MCF 10A (cell line): ENCODE measurements around the gene MYO15B. TPM values are rescaled to one million over a fixed set of nuclear protein-coding genes. Genes with fewer than 3 reads are reported as not detected.

Experiments
- BruUV-seq: library from RNA; stranded (reverse); fragments of 400-500 nt; replicated peaks from 2 replicates; lab custom pipeline; 2021; lab: Mats Ljungman, UMichigan
- CTCF ChIA-PET: fragments of 300-600 bp; sonication (Branson Sonifier 250); formaldehyde crosslinking; extraction: SDS; loops from one replicate; lab custom pipeline; 2021; ENCODE audit warnings: antibody characterized with exemption, inconsistent platforms; lab: Yijun Ruan, JAX
- POLR2A ChIA-PET: fragments of 300-600, 350-650 bp; sonication (Branson Sonifier 250); formaldehyde crosslinking; extraction: SDS; loops from one replicate; lab custom pipeline; 2020; ENCODE audit warnings: antibody characterized with exemption, inconsistent platforms; lab: Yijun Ruan, JAX
- DNase-seq: peaks from one replicate; pipeline ENCODE4 v3.0.0-alpha.2; 2018; ENCODE audit not compliant: unreplicated experiment
- H3K27ac Mint-ChIP-seq: one replicate; pipeline ENCODE4 v1.8.0; 2022; ENCODE audit warnings: mild to moderate bottlenecking, low read depth, mixed read lengths; ENCODE audit not compliant: unreplicated experiment
- H3K27me3 Mint-ChIP-seq: one replicate; pipeline ENCODE4 v1.8.0; 2022; ENCODE audit warnings: mixed read lengths; ENCODE audit not compliant: insufficient read depth, unreplicated experiment
- H3K36me3 Mint-ChIP-seq: one replicate; pipeline ENCODE4 v1.8.0; 2022; ENCODE audit warnings: mild to moderate bottlenecking, moderate library complexity, mixed read lengths; ENCODE audit not compliant: insufficient read depth, unreplicated experiment
- H3K4me1 Mint-ChIP-seq: one replicate; pipeline ENCODE4 v1.8.0; 2022; ENCODE audit warnings: mixed read lengths; ENCODE audit not compliant: insufficient read depth, unreplicated experiment
- H3K4me3 Mint-ChIP-seq: one replicate; pipeline ENCODE4 v1.8.0; 2022; ENCODE audit warnings: mild to moderate bottlenecking, moderate library complexity, mixed read lengths; ENCODE audit not compliant: unreplicated experiment
- H3K9me3 Mint-ChIP-seq: one replicate; pipeline ENCODE4 v1.8.0; 2022; ENCODE audit warnings: mixed read lengths; ENCODE audit not compliant: unreplicated experiment
- CTCF ChIP-seq: fragments of 200-600 bp; IDR thresholded peaks from one replicate; pipeline ENCODE4 v1.8.0; 2022; ENCODE audit warnings: antibody characterized with exemption, mild to moderate bottlenecking; ENCODE audit not compliant: unreplicated experiment
- intact Hi-C: fragments of 100-400 bp; cut with micrococcal nuclease; formaldehyde crosslinking; loops from 2 replicates; pipeline ENCODE4 v1.14.1; 2022
- total RNA-seq: library from RNA; stranded (reverse); gene quantifications from 2 replicates; pipeline ENCODE4 v1.2.3, GENCODE V29; 2022

MYO15B gene
- total RNA-seq, 1 experiment from 2014 or later, result 10.9 TPM

- DNase-seq, result no peak
Measured at GRCh38 chr17:75594499-75595283, 7.1 kb downstream of the MYO15B start.

GRCh38 chr17:75595284-75595919, 7.8 kb downstream of the MYO15B start:
- no peaks in the 10 kb centered on the region for H3K27me3 Mint-ChIP-seq
- peaks cover 7% of the 10 kb centered on the region for H3K36me3 Mint-ChIP-seq
- POLR2A ChIA-PET, result interaction anchor here (1.0 kb wide), 1 partner anchor 42 kb away, joined by 3 read pairs; no protein-coding TSS in a partner anchor
- no peak overlapping the region for H3K27ac Mint-ChIP-seq
- no peaks in the 10 kb centered on the region for H3K4me1 Mint-ChIP-seq
- H3K4me3 Mint-ChIP-seq, result no peak overlapping the region
- CTCF ChIA-PET, result no interaction called here
- no TSS peak for BruUV-seq
- DNase-seq, result no peak
- intact Hi-C loops, result no loop called here
- H3K9me3 Mint-ChIP-seq, result no peaks in the 10 kb centered on the region
- TF ChIP-seq CTCF, result no peak

More at GRCh38 chr17:75594499-75595283, 7.1 kb downstream of the MYO15B start:
- Mint-ChIP-seq H3K4me1 (no peaks in the 10 kb centered on the region), H3K4me3 (no peak overlapping the region), H3K27me3 (no peaks in the 10 kb centered on the region), H3K9me3 (no peaks in the 10 kb centered on the region), H3K27ac (no peak overlapping the region), H3K36me3 (peaks cover 7% of the 10 kb centered on the region)
- CTCF ChIA-PET, result interaction anchor here (0.6 kb wide), 1 partner anchor 65 kb away, joined by 3 read pairs; no protein-coding TSS in a partner anchor
- intact Hi-C loops, result no loop called here
- TF ChIP-seq CTCF, result no peak
- no TSS peak for BruUV-seq
- POLR2A ChIA-PET, result interaction anchor here (1.0 kb wide), 1 partner anchor 42 kb away, joined by 3 read pairs; no protein-coding TSS in a partner anchor

GRCh38 chr17:75595920-75596313, 8.3 kb downstream of the MYO15B start:
- BruUV-seq, result no TSS peak
- H3K4me1 Mint-ChIP-seq, result no peaks in the 10 kb centered on the region
- no peaks in the 10 kb centered on the region for H3K27me3 Mint-ChIP-seq
- H3K27ac Mint-ChIP-seq, result no peak overlapping the region
- CTCF ChIA-PET, result interaction anchor here (0.6 kb wide), 1 partner anchor 24 kb away, joined by 3 read pairs; no protein-coding TSS in a partner anchor
- no peak for TF ChIP-seq CTCF
- POLR2A ChIA-PET, result no interaction called here
- H3K36me3 Mint-ChIP-seq, result peaks cover 7% of the 10 kb centered on the region
- intact Hi-C loops, result no loop called here
- DNase-seq, result no peak
- no peak overlapping the region for H3K4me3 Mint-ChIP-seq
- no peaks in the 10 kb centered on the region for H3K9me3 Mint-ChIP-seq
